Lower leg skin (tissue), 3 donors: ENCODE results near the gene PMPCA.

Experiments
- CTCF ChIP-seq, 3 donors: fragments of 450-650 bp; IDR thresholded peaks; one replicate each; pipeline ENCODE4 v1.5.1; 2016; ENCODE audit warnings: antibody characterized with exemption in 3 of 3, mild to moderate bottlenecking in 3 of 3, moderate library complexity in 2 of 3
- POLR2A ChIP-seq, 2 donors: fragments of 450-650 bp; IDR thresholded peaks; one replicate each; pipeline ENCODE4 v1.6.1; 2016 to 2017; ENCODE audit warnings: antibody characterized with exemption in 2 of 2, mild to moderate bottlenecking in 1 of 2, moderate library complexity in 1 of 2

GRCh38 chr9:136400038-136400834, 10.2 kb upstream of the PMPCA start, which contains the start of gene SNAPC4:
- no peak for TF ChIP-seq CTCF (IDR thresholded peaks at IDR 0.05)
- no peak for TF ChIP-seq POLR2A (IDR thresholded peaks at IDR 0.05)
